Measurements from ENCODE around the gene VTN.

Gene VTN

DNA sequence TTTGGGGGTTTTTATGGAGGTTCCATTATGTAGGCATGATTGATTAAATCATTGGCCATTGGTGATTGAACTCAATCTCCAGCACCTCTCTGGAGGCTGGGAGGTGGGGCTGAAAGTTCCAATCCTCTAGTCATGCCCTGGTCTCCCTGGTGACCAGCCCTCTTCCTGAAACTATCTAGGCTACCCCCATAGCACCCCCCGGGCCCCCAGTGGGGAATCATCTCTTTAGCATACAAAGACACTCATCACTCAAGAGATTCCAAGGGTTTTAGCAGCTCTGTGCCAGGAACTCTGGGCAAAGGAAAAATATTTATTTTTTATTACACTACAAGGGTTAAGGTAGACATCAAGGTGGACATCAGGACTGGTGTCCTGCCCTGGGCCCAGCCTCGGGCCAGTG lies 25.3 kb upstream of the VTN start:
- DNase-seq (ENCODE audit: low read depth), result no peak

DNA sequence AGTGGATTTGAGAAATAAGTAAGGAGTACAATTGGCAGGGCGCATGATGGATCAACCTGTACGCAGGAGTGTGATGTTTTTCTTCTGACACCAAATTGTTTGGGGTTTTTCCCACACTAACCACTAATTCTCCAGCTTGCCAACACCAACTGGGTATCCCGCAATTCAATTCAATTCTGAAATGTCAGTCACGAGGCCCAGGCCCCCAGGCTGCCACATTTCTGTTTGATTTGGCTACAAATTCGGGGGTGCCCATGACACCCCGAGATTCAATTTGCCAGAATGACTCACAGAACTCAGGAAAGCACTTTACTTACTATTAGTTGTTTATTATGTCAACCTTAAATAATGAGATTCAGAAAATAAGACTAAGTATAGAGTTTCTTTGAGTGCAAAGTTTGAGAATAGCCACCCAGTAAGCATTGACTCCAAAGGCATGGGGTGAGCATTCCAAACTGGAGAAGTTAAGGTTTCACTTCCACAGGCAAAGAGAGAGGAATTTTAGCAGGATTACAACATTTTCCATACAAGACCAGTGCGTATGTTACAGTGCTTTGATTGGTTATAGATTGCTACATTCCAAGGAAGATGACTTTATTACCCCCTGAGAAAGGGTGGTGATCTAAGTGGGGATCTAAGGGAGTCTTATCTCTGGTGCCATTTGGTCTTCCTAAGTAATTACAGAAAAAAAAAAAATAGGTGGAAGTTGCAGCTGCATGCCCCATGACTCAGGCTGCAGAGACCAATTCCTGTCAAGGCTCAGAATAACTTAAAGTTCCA lies 24.4 kb upstream of the VTN start:
- DNase-seq (ENCODE audit: low read depth), result no peak

DNA sequence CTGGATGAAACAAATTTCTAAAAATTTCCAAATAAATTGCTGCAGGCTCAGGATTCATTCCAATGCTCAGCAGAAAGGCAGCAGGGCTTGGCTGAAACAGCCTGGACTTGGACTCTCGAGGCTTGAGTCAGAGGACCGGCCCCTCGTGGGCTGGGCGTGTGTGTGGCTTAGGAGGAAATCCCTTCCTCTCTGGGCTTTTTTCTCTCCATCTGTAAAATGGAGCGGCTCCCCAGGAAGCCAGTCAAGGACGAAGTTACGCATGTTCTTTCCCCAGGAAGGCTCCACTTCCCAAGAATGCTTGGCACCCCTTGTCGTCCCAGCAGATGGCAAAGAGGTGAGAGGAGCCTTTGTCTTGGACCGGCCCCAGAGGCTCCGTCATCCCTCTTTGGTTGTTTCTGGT lies 22.4 kb upstream of the VTN start:
- DNase-seq (ENCODE audit: low read depth), result no peak

DNA sequence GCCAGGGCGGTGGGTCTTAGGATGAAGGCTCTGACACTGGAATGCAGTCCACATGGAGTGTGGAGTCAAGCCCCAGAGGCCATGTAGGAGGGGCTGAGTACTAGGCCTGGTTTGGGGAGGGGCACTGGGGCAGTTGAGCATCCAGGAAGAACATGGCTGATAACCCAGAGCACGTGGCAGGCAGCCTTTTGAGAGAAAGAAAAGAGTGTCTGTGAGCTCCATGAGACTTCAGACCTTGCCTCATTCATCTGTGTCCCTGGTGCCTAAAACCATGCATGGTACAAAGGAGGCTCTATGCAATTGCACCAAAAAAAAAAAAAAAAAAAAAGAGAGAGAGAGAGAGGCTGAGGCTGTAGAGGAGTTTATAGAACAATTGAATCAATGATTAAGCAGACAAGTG lies 21.3 kb upstream of the VTN start:
- no peak for DNase-seq (ENCODE audit: low read depth)

DNA sequence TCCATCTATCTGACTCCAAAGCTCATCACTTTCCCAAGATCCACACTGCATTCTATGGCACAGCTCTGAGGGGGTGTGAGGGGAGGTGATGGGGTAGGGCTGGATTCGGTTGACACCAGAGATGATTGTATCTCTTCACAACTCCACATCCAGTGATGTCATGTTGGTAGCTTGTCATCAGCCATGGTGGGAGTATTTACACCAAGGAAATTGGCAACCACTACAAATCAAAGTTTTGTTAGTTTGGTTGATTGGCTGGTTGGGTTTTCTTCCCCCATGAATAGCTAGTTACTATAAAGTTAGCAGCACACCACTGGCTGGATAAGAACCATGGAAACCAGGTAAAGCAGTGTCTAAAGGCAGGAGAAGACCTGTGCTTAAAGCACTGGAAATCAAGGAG lies 20.9 kb upstream of the VTN start:
- DNase-seq (ENCODE audit: low read depth), result no peak

DNA sequence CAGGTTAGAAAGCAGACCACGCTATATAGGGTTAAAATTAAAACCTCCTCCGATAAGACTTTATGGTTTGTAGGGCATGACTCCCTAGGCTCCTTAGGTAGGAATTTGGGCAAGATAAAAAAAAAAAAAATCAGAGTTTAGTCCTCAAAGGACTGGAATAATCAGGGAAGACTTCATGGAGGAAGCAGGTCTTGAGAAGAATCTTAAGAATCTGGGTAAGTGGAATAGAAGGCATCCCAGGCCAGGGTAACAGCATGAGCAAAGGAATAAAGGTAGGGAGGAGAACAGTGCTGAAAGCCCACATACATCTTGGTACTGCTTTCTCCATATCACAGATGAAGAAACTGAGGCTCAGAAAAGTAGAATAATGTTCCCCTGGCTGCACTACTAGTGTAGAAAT lies 20.5 kb upstream of the VTN start:
- no peak for DNase-seq (ENCODE audit: low read depth)

DNA sequence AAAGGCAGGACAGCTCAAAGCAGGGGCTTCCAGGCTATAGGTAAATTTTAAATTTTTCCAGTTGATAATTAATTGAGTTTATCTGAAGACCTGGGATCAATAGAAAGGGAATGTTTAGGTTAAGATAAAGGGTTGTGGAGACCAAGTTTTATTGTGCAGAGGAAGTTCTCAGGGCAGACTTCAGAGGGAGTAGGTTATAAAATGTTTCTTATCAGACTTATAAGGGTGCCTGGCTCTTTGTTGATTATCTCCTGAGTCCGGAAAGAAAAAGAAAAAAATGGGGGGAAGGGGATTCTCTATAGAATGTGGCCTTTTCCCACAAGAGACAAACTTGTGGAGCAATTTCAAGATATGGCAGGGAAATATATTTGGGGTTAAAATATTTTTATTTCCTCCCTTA lies 20.0 kb upstream of the VTN start:
- no peak for DNase-seq (ENCODE audit: low read depth)

DNA sequence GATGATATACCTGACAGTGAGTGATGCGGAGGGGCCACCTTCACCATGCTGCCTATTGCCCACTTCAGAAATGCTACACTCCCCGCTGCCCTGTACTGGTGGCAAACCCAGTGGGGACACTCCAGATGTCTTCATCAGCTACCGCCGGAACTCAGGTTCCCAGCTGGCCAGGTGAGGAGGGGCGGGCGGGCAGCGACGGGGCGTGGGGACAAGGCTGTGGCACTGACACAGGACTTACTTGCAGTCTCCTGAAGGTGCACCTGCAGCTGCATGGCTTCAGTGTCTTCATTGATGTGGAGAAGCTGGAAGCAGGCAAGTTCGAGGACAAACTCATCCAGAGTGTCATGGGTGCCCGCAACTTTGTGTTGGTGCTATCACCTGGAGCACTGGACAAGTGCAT lies 18.0 kb upstream of the VTN start:
- no peak for DNase-seq (ENCODE audit: low read depth)

DNA sequence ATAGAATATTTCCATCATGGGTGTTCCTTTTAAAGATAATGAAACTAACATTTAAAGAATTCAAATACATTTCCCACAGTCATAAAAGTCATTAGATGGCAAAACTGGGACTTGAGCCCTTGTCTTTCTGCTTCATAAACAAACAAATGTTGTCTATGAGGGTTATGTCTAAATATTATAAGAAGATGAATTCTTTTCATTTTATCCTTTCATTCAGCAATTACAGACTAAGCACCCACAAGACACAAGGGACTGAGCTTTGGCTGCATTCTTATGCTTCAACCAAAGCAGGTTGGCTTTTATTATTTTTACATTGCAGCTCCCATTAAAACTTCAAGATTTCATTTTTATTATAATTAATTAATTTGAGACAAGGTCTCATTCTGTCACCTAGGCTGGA lies 16.3 kb upstream of the VTN start:
- DNase-seq (ENCODE audit: low read depth), result no peak

DNA sequence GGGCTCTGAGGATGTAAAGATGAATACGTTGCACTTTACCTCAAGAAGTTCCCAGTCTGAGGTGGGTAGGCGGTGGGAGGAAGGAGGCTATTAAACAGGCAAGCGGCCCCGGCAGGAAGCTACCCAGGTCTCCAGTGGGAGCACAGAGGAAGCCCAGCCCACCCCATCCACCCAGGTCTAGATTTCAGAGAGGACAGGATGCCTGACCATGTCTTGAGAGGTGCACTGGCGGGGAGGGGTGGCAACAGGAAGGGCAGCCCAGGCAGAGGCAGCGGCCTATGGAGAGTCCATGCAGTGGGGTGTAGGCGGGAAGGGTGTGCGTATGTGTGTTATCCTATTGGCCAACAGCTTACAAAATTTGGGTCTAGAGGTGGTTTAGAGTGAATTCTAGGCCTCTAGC lies 15.3 kb upstream of the VTN start:
- no peak for DNase-seq (ENCODE audit: low read depth)

DNA sequence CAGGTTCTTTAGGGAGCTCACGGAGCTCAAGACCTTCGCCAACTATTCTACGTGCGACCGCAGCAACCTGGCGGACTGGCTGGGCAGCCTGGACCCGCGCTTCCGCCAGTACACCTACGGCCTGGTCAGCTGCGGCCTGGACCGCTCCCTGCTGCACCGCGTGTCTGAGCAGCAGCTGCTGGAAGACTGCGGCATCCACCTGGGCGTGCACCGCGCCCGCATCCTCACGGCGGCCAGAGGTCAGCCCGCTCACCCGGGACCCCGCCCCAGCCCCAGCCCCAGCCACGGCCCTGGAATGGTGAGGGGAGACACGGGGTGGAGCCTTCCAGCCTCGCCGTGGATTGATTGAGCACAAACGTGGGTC lies 14.9 kb upstream of the VTN start:
- no peak for DNase-seq (ENCODE audit: low read depth)

DNA sequence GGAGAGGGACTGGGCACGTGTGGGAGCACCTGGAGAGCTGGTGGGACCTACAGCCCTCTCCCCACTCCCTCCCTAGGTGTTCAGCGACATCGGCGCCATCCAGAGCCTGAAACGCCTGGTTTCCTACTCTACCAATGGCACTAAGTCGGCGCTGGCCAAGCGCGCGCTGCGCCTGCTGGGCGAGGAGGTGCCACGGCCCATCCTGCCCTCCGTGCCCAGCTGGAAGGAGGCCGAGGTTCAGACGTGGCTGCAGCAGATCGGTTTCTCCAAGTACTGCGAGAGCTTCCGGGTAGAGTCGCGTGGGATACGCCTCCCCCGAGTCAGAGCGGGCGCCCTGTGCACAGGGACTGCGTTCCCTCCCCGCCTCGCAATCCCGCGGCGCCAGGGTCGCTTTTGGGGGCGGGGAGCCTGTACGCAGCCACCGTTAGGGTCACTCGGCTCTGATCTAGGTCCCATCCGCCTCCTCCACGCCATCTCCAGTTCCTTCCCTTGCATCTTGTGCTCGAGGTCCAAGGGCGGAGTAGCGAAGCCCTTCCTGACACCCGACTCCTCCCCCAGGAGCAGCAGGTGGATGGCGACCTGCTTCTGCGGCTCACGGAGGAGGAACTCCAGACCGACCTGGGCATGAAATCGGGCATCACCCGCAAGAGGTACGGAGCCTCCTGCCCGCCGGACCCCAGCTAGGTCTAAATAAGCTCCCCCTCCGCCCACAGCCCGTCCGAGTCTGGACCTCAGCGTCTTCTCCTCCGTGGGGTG lies 14.4 kb upstream of the VTN start:
- DNase-seq (ENCODE audit: low read depth), result no peak

DNA sequence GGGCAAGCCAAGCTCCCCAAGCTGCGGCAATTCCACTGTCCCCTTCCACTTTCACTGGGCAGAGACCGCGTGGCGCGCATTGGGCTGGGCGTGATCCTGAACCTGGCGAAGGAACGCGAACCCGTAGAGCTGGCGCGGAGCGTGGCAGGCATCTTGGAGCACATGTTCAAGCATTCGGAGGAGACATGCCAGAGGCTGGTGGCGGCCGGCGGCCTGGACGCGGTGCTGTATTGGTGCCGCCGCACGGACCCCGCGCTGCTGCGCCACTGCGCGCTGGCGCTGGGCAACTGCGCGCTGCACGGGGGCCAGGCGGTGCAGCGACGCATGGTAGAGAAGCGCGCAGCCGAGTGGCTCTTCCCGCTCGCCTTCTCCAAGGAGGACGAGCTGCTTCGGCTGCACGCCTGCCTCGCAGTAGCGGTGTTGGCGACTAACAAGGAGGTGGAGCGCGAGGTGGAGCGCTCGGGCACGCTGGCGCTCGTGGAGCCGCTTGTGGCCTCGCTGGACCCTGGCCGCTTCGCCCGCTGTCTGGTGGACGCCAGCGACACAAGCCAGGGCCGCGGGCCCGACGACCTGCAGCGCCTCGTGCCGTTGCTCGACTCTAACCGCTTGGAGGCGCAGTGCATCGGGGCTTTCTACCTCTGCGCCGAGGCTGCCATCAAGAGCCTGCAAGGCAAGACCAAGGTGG lies 11.2 kb upstream of the VTN start:
- DNase-seq (ENCODE audit: low read depth), result no peak

DNA sequence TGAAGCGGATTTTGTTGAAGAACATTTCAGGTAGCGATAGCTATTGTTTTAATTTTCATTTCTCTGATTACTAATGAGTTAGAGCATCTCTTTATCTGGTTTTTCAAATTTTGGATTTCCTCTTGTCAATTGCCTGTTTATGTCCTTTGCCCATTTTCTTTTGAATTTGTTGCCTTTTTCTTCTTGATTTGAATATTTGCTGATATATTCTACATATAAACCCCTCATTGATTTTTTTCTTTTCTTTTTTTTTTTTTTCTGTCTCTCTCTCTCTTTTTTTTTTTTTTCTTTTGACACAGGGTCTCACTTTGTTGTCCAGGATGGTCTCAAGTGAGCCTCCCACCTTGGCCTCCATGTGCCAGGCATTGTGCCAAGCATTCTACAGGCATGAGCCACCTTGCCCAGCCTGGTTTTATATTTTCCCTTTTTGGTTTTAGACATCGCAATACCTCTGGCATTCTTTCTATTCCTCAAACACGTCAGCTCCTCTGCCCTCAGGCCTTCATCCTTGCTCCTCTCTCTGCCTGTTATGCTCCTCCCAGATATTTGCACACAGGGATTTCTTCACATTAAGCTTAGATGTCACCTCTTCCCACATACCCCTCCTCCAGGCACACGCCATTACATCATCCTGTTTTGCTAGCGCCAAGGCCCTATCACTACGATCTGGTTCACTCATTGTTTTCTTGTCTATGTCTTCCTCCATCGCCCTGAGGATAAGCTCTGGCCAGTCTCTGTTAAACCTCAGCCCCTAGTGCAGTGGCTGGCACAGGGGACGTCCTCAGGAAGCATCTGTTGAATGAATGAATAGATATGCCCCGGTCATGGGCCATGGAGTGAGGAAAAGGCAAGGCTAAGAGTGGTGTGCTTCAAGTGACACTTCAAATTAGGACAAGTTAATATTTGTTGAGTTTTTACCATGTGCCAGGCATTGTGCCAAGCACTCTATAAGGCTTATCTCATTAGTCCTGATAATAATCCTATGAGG lies 10.0 kb upstream of the VTN start:
- no peak for DNase-seq (ENCODE audit: low read depth)

DNA sequence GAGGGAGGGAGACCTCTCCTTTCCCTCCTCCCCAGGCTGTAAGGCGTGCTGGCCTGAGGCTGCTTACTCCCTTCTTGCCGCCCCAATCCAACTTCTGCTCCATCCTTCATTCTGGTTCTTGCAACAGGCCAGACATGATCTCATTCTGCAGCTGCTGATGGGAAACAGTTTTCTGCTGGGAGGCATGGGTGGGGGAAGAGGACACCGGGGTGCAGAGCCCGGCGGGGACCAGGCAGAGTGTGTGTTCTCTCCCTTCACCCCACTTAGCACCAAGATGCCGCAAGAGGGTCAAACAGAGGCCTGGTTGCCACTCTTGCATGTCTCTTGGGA lies 2.8 kb upstream of the VTN start:
- no peak for DNase-seq (ENCODE audit: low read depth)

DNA sequence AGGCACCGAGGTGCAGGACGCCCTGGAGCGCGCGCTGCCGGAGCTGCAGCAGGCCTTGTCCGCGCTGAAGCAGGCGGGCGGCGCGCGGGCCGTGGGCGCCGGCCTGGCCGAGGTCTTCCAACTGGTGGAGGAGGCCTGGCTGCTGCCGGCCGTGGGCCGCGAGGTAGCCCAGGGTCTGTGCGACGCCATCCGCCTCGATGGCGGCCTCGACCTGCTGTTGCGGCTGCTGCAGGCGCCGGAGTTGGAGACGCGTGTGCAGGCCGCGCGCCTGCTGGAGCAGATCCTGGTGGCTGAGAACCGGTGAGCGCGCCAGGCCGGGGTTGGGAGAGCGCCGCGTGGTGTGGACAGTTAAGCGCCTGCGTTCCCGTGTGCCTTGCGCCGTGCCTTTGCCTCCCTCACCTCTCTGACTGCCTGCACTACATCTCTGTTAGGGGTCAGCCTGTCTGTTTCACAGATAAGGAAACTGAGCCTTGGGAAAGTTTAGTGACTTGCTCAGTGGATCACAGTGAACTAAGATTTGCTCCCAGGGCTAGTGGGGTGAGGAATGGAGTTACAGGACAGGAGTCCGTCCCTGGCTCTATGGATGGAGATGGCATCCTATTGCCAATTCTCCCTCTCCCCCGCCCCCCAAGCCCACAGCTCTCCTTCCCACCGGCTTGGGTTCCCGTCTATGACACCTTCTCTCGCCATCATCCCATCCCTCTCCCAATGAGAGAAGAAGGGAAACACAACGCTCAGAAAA lies 2.3 kb upstream of the VTN start:
- DNase-seq (ENCODE audit: low read depth), result no peak

DNA sequence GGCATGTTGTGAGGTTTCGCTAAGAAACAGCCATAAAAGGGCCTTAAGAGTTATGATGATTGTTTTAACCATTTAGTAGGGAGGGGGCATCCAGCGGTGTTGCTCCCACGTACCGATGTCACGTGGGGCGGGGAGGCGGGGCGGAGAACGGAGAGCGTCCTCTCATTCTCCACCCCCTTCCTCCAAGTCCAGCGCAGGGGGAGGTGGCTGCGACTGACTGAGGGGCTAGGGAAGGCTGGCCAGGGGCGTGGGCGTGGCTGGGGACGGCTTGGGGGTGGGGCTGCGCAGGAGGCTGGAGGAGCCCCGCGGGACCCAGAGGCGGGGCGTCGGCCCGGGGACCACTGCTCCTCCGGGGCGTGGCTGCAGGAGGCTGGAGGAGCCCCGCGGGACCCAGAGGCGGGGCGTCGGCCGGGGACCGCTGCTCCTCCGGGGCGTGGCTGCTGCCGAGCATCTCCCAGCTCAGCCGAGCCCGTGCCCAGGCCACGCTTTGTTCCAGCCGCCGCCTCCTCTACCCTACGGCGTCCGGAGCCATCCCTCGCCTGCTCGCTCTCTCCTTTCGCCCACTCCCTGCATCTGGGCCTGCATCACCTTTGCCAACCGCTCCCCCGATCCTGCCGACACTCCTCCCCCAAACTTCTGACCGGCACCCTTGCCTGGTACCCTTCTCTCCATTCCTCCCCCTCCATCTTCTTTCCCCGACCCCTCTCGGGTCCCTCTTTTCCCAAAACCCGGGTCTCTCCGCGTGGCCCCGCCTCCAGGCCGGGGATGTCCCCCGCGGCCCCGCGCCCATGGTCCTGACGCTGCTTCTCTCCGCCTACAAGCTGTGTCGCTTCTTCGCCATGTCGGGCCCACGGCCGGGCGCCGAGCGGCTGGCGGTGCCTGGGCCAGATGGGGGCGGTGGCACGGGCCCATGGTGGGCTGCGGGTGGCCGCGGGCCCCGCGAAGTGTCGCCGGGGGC lies 1.4 kb upstream of the VTN start, which contains the start of gene SARM1:
TSS of gene SARM1 (plus strand) at position 450 of the 958 bp plus-strand sequence. CDS start at position 789, 339 bp downstream.
- peak; percentile 44 for DNase-seq (ENCODE audit: low read depth)

DNA sequence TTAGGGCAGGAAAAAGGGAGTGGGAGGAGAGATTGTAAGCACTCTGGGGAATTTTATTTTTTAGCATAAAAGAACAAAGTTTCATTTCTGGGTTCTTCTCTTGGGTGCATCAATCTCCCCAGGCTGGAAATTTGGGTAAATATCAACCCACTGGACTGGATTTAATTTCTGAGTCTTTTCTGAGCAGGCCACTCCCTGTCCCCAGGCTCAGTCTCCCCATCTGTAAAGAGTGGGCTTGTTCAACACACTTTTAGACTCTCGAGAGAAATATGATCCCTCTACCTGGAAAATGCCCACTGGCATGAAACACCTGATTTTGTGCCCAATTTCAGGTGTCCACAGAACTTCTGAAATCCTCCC lies 617 bp upstream of the VTN start:
- DNase-seq (ENCODE audit: low read depth), result no peak

DNA sequence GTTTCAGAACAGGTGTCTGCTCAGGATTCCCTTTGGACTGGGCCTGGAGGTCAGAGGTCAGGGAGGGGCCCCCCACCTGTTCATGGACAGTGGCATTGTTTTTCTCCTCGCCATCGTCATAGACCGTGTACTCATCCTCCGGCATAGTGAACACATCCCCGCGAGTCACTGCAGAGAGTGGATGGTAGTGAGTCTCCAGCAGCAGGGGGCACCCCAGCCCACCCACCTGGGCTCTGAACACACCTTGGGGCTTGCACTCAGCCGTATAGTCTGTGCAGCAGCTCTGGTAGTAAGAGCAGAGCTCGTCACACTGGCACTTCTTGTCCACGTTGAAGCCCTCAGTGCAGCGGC lies 448 bp downstream of the VTN start:
- no peak for DNase-seq (ENCODE audit: low read depth)

DNA sequence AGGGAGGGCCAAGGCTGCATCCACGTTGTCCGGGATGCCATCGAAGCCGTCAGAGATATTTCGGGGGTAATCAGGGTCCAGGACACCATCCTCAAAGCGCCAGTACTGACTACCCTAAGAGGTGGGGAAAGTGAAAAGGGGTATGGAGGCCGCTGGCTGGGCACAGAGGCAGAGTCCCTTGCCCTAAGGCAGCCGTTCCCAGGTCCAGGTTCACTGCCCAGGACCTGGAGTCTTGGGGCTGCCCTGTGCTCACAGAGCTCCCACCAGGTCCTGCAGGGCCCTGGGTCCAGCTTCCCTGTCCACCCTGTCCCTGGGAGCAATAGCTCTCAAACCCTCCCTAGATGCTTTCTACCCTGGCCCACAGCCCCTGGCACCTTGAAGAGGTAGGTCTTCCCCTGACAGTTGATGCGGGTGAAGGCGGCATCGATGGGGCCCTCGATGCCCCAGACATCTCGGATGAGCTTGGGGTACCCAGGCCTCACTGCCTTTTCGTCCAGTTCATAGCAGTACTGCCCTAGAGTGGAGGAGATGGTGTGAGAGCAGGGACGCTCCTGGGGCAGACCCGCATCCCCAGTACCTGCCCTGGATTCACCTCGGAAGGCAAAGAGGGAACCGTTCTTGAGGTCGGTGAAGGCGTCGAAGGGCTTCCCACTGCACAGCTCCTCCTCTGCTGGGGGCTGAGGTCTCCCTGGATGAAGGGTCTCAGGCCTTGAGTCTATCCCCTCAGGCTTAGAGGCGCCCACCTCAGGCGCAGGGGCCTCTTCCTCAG lies 1.0 kb downstream of the VTN start:
- DNase-seq (ENCODE audit: low read depth), result no peak
